ENCODE results near the gene ZNF770. TPM values are rescaled to one million over a fixed set of nuclear protein-coding genes. Genes with fewer than 3 reads are reported as not detected.
"Not testable (repeated sequence)": the region's sequence is repeated elsewhere in the genome, so short reads cannot be mapped to it uniquely, and the experiment has no call there.

Gene ZNF770
- total RNA-seq, 2 donors from 2014 or later: 33.1 to 39.3 TPM

GRCh38 chr15:34953851-34954250 is 34.2 kb downstream of the ZNF770 start:
- H3K27me3 Mint-ChIP-seq: no peaks in the 10 kb centered on the region
- no peak overlapping the region for H3K4me3 Mint-ChIP-seq
- peaks cover 12% of the 10 kb centered on the region for H3K4me1 Mint-ChIP-seq
- H3K36me3 Mint-ChIP-seq (ENCODE audit: low read depth): peaks cover 3% of the 10 kb centered on the region
- H3K9me3 ChIP-seq (ENCODE audit: control insufficient read depth, low read length, poor library complexity, severe bottlenecking): no peaks in the 10 kb centered on the region
- H3K27ac Mint-ChIP-seq: no peak overlapping the region
- DNase-seq (no peak), ATAC-seq (no peak)

- Mint-ChIP-seq H3K27ac (no peak overlapping the region), H3K4me3 (no peak overlapping the region), H3K4me1 (peaks cover 12% of the 10 kb centered on the region), H3K27me3 (no peaks in the 10 kb centered on the region), H3K36me3 (ENCODE audit: low read depth) (peaks cover 3% of the 10 kb centered on the region)
- no peak for ATAC-seq
- no peaks in the 10 kb centered on the region for H3K9me3 ChIP-seq (ENCODE audit: control insufficient read depth, low read length, poor library complexity, severe bottlenecking)
- DNase-seq: no peak
Measured at GRCh38 chr15:34952481-34952880, 35.6 kb downstream of the ZNF770 start.

- no peak overlapping the region for H3K27ac Mint-ChIP-seq
- H3K36me3 Mint-ChIP-seq (ENCODE audit: low read depth): peaks cover 3% of the 10 kb centered on the region
- no peak overlapping the region for H3K4me3 Mint-ChIP-seq
- H3K27me3 Mint-ChIP-seq: no peaks in the 10 kb centered on the region
- DNase-seq (no peak), ATAC-seq (no peak)
- H3K4me1 Mint-ChIP-seq: peaks cover 12% of the 10 kb centered on the region
- no peaks in the 10 kb centered on the region for H3K9me3 ChIP-seq (ENCODE audit: control insufficient read depth, low read length, poor library complexity, severe bottlenecking)
Measured at GRCh38 chr15:34951993-34952392, 36.1 kb downstream of the ZNF770 start.

- no peak for DNase-seq
- Mint-ChIP-seq H3K36me3 (ENCODE audit: low read depth) (peaks cover 8% of the 10 kb centered on the region), H3K27me3 (no peaks in the 10 kb centered on the region), H3K4me1 (peaks cover 12% of the 10 kb centered on the region), H3K4me3 (no peak overlapping the region), H3K27ac (peak overlapping the region; percentile 74)
- no peak for ATAC-seq
- H3K9me3 ChIP-seq (ENCODE audit: control insufficient read depth, low read length, poor library complexity, severe bottlenecking): no peaks in the 10 kb centered on the region
Measured at GRCh38 chr15:34944936-34945335, 43.2 kb downstream of the ZNF770 start.

- Mint-ChIP-seq H3K36me3 (ENCODE audit: low read depth) (peaks cover 10% of the 10 kb centered on the region), H3K4me3 (no peak overlapping the region), H3K27ac (peak overlapping the region; percentile 74), H3K27me3 (no peaks in the 10 kb centered on the region), H3K4me1 (peaks cover 14% of the 10 kb centered on the region)
- no peak for DNase-seq
- no peak for ATAC-seq
- no peaks in the 10 kb centered on the region for H3K9me3 ChIP-seq (ENCODE audit: control insufficient read depth, low read length, poor library complexity, severe bottlenecking)
Measured at GRCh38 chr15:34943711-34944110, 44.4 kb downstream of the ZNF770 start.

- not testable (repeated sequence) for H3K9me3 ChIP-seq (ENCODE audit: control insufficient read depth, low read length, poor library complexity, severe bottlenecking); DNase-seq; ATAC-seq; H3K36me3 Mint-ChIP-seq (ENCODE audit: low read depth); H3K27me3 Mint-ChIP-seq; H3K4me3 Mint-ChIP-seq
- peaks cover 14% of the 10 kb centered on the region for H3K4me1 Mint-ChIP-seq
- H3K27ac Mint-ChIP-seq: peak overlapping the region; percentile 74
Measured at GRCh38 chr15:34943264-34943663, 44.8 kb downstream of the ZNF770 start.

- H3K4me1 Mint-ChIP-seq: peaks cover 14% of the 10 kb centered on the region
- ATAC-seq (no peak), DNase-seq (no peak)
- H3K9me3 ChIP-seq (ENCODE audit: control insufficient read depth, low read length, poor library complexity, severe bottlenecking): no peaks in the 10 kb centered on the region
- no peak overlapping the region for H3K27ac Mint-ChIP-seq
- H3K27me3 Mint-ChIP-seq: no peaks in the 10 kb centered on the region
- no peak overlapping the region for H3K4me3 Mint-ChIP-seq
- H3K36me3 Mint-ChIP-seq (ENCODE audit: low read depth): peaks cover 10% of the 10 kb centered on the region
Measured at GRCh38 chr15:34942363-34942762, 45.7 kb downstream of the ZNF770 start.

- H3K36me3 Mint-ChIP-seq (ENCODE audit: low read depth): peaks cover 10% of the 10 kb centered on the region
- DNase-seq: no peak
- H3K27me3 Mint-ChIP-seq: no peaks in the 10 kb centered on the region
- ATAC-seq: no peak
- no peak overlapping the region for H3K27ac Mint-ChIP-seq
- H3K4me3 Mint-ChIP-seq: no peak overlapping the region
- peaks cover 14% of the 10 kb centered on the region for H3K4me1 Mint-ChIP-seq
- H3K9me3 ChIP-seq (ENCODE audit: control insufficient read depth, low read length, poor library complexity, severe bottlenecking): no peaks in the 10 kb centered on the region
Measured at GRCh38 chr15:34941831-34942230, 46.3 kb downstream of the ZNF770 start.

GRCh38 chr15:34941185-34941698 is 46.8 kb downstream of the ZNF770 start:
- Mint-ChIP-seq H3K27me3 (no peaks in the 10 kb centered on the region), H3K4me1 (peaks cover 14% of the 10 kb centered on the region), H3K4me3 (no peak overlapping the region), H3K27ac (no peak overlapping the region), H3K36me3 (ENCODE audit: low read depth) (peaks cover 10% of the 10 kb centered on the region)
- H3K9me3 ChIP-seq (ENCODE audit: control insufficient read depth, low read length, poor library complexity, severe bottlenecking): no peaks in the 10 kb centered on the region
- ATAC-seq (no peak), DNase-seq (no peak)

GRCh38 chr15:34933432-34933975 is 54.6 kb downstream of the ZNF770 start:
- no peak for DNase-seq
- ATAC-seq: no peak
- H3K9me3 ChIP-seq (ENCODE audit: control insufficient read depth, low read length, poor library complexity, severe bottlenecking): no peaks in the 10 kb centered on the region
- no peaks in the 10 kb centered on the region for H3K4me1 Mint-ChIP-seq
- no peaks in the 10 kb centered on the region for H3K27me3 Mint-ChIP-seq
- H3K4me3 Mint-ChIP-seq: no peak overlapping the region
- H3K36me3 Mint-ChIP-seq (ENCODE audit: low read depth): peaks cover 10% of the 10 kb centered on the region
- peak overlapping the region; percentile 43 for H3K27ac Mint-ChIP-seq

GRCh38 chr15:34928349-34928748 is 59.7 kb downstream of the ZNF770 start:
- not testable (repeated sequence) for H3K27ac Mint-ChIP-seq; DNase-seq; H3K9me3 ChIP-seq (ENCODE audit: control insufficient read depth, low read length, poor library complexity, severe bottlenecking); H3K4me3 Mint-ChIP-seq; H3K4me1 Mint-ChIP-seq; ATAC-seq; H3K27me3 Mint-ChIP-seq
- H3K36me3 Mint-ChIP-seq (ENCODE audit: low read depth): peaks cover 10% of the 10 kb centered on the region

Other genes starting within 250 kb of the ZNF770 start
- gene GJD2, start 233.3 kb downstream of the ZNF770 start, total RNA-seq: not detected
- gene ACTC1, start 192.7 kb downstream of the ZNF770 start, total RNA-seq: not detected
- 10 to 100 TPM; 40.4 to 45.4 TPM for gene AQR, start 18.5 kb downstream of the ZNF770 start, total RNA-seq
- gene NANOGP8, start 97.0 kb upstream of the ZNF770 start, total RNA-seq: not detected

Data from T-helper 17 cell (primary cell).